Neural cell (in vitro differentiated cells): ENCODE data around the gene RC3H1.

ENCODE experiments used
- CTCF ChIP-seq: fragments of 450-650 bp; IDR thresholded peaks from 2 replicates; pipeline ENCODE4 v1.5.1; 2014; ENCODE audit warnings: antibody characterized with exemption, mild to moderate bottlenecking, moderate library complexity; ENCODE audit not compliant: poor library complexity, severe bottlenecking
- EP300 ChIP-seq: fragments of 450-650 bp; conservative IDR thresholded peaks from 2 replicates; pipeline ENCODE4 v1.6.1; 2014; ENCODE audit warnings: antibody characterized with exemption, mild to moderate bottlenecking, moderate library complexity; ENCODE audit not compliant: poor library complexity, severe bottlenecking
- POLR2AphosphoS5 ChIP-seq: IDR thresholded peaks from 2 replicates; pipeline ENCODE4 v1.6.1; 2012
- RAD21 ChIP-seq: fragments of 450-650 bp; conservative IDR thresholded peaks from 2 replicates; pipeline ENCODE4 v1.6.1; 2014; ENCODE audit warnings: antibody characterized with exemption, mild to moderate bottlenecking, moderate library complexity
- SMC3 ChIP-seq: fragments of 450-650 bp; conservative IDR thresholded peaks from 2 replicates; pipeline ENCODE4 v1.6.1; 2014; ENCODE audit warnings: antibody characterized with exemption, mild to moderate bottlenecking, moderate library complexity; ENCODE audit not compliant: poor library complexity
- TAF1 ChIP-seq: IDR thresholded peaks from 2 replicates; pipeline ENCODE4 v1.6.1; 2012; ENCODE audit warnings: low read depth
- TF ChIP-seq, protein P1 (sequence below): IDR thresholded peaks from 2 replicates; pipeline ENCODE4 v1.6.1; 2012; ENCODE audit warnings: borderline replicate concordance

DNA sequence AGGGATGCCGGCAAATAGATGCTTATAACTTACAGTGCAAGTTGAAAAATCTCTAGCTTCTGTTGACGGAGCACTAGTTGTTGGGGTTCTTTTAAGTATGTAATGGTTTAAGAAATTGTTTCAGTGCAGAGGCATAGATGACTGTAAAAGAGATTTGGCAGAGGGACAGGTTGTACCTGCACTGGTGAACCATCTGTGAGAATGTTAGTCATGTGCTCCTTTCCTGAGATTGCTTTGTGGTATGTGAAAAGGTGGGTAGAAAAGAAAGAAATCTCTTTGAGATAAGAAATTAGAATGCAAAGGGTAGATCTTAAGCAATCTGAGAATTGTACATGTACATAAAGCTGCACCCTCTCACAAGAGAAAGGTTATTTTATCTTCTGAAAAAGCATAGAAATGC lies 134.5 kb downstream of the RC3H1 start:
- TF ChIP-seq RAD21 (no peak), CTCF (no peak), EP300 (no peak), TAF1 (no peak), SMC3 (no peak), POLR2AphosphoS5 (no peak)
- TF ChIP-seq, protein P1, sequence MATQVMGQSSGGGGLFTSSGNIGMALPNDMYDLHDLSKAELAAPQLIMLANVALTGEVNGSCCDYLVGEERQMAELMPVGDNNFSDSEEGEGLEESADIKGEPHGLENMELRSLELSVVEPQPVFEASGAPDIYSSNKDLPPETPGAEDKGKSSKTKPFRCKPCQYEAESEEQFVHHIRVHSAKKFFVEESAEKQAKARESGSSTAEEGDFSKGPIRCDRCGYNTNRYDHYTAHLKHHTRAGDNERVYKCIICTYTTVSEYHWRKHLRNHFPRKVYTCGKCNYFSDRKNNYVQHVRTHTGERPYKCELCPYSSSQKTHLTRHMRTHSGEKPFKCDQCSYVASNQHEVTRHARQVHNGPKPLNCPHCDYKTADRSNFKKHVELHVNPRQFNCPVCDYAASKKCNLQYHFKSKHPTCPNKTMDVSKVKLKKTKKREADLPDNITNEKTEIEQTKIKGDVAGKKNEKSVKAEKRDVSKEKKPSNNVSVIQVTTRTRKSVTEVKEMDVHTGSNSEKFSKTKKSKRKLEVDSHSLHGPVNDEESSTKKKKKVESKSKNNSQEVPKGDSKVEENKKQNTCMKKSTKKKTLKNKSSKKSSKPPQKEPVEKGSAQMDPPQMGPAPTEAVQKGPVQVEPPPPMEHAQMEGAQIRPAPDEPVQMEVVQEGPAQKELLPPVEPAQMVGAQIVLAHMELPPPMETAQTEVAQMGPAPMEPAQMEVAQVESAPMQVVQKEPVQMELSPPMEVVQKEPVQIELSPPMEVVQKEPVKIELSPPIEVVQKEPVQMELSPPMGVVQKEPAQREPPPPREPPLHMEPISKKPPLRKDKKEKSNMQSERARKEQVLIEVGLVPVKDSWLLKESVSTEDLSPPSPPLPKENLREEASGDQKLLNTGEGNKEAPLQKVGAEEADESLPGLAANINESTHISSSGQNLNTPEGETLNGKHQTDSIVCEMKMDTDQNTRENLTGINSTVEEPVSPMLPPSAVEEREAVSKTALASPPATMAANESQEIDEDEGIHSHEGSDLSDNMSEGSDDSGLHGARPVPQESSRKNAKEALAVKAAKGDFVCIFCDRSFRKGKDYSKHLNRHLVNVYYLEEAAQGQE, result no peak
